ENCODE measurements around the gene DAAM1. TPM values are rescaled to one million over a fixed set of nuclear protein-coding genes. Genes with fewer than 3 reads are reported as not detected.

Gene DAAM1
- 8.2 to 14.6 TPM (median 10.3 TPM) in 5 replicates for total RNA-seq (2022; extraction: Qiagen RNA extraction; ENCODE audit: low read depth)

GRCh38 chr14:59188461-59189090, at the start of gene DAAM1:
DAAM1 (plus strand) TSS chr14:59188667; CDS start chr14:59263478, 74,811 bp downstream.

Data from A549 treated with RU486 at 1 μM for 4 hours (cell line).